ENCODE measurements around the gene CKLF.

Gene CKLF

DNA sequence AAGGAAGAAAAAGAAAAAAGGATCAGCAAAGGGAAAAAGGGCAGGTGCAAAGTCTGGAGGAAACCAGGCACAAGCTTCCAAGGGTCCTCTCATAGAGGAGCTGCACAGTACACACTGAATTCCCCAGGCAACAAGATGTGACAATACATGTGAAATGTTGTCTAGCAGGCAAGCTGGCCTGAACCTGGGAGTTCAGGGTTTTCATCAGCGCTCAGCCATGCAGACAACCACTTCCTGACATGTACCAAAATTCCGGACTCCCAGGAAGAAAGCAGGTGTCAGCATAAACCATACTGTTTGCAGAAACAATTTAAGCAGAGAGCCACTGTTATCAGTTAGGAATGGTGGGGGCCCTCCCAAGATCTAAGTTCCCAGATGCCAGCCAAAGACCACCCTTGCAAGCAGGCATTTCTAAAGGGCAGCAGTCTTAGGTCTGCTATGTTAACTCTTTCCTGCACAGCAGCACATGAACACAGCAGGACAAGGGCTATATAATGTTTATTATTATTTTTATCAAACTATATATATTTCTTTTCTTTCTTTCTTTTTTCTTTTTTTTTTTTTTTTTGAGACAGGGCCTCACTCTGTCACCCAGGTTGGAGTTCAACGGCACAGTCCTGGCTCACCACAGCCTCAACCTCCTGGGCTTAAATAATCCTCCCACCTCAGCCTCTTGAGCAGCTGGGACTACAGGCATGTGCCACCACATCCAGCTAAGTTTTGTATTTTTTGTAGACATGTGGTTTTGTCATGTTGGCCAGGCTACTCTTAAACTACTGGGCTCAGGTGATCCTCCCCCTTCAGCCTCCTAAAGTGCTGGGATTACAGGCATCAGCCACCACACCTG, 12.5 kb upstream of the CKLF start:
- DNase-seq = no peak
- Histone ChIP-seq H3K4me1 (no peaks in the 10 kb centered on the region), H3K9me3 (no peaks in the 10 kb centered on the region), H3K27me3 (no peaks in the 10 kb centered on the region), H3K36me3 (no peaks in the 10 kb centered on the region), H3K4me3 (ENCODE audit: low read depth, low read length) (no peak overlapping the region)
- TF ChIP-seq CTCF (IDR thresholded peaks at IDR 0.05; ENCODE audit: low read depth, low read length) = no peak

DNA sequence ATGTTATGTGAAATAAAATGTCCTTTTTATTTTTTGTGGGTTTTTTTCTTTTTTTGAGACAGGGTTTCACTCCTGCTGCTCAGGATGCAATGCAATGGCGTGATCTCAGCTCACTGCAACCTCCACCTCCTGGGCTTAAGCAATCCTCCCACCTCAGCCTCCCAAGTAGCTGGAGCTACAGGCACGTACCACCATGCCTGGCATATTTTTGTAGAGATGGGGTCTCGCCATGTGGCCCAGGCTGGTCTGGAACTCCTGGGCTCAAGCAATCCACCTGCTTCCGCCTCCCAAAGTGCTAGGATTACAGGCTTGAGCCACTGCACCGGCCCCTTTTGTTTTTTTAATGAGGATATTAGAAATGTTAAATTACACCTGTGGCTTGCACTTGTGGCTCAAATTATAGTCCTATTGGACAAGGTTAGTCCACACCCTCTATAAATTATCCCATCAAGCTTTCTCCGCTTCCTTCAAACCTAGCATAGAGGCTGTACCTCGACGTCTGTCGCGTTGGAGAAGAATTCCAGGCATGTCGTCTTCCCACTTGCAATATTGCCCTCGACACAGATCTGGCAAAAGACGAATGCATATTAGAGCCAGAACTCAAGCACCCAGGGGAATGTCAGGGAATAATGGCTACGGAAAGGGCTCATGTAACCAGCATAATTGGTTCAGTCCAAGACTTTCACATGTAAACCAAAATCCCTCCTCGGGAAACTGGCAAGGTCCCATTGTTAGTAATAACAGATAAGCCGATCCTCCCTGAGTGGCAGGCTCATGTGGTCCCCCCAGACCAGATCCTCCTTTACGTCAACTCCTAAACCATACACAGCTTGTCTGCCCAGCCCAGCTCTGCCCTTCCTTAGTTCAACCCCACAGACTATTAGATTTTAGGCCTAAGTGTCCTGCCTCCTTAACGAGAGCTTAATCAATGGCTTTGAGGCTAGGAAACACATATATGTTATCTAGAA, 10.7 kb upstream of the CKLF start:
- H3K9me3 ChIP-seq = no peaks in the 10 kb centered on the region
- no peaks in the 10 kb centered on the region for H3K27me3 ChIP-seq
- TF ChIP-seq CTCF (IDR thresholded peaks at IDR 0.05; ENCODE audit: low read depth, low read length) = no peak
- no peak overlapping the region for H3K4me3 ChIP-seq (ENCODE audit: low read depth, low read length)
- H3K36me3 ChIP-seq = no peaks in the 10 kb centered on the region
- DNase-seq = no peak
- H3K4me1 ChIP-seq = no peaks in the 10 kb centered on the region

DNA sequence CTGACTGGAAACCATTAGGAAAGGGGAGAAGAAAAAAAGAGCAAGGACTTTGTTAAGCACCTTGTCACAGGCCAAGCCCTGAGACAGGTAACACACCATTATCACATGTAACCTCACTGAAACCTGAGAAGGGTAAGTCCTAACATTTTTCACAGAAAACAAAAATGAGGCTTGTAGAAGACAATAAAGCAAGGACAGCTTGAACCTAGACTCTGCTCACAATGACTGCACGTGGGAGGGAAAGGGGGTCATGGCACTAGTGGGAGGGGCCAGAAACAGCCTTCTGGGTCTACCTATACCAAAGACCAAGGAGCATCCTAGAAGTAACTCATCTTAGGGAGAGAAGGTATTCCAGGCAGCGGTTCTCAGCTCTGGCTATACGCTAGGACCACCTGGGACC, 10.0 kb upstream of the CKLF start:
- H3K36me3 ChIP-seq = no peaks in the 10 kb centered on the region
- DNase-seq = no peak
- H3K9me3 ChIP-seq = no peaks in the 10 kb centered on the region
- H3K4me1 ChIP-seq = no peaks in the 10 kb centered on the region
- no peak for TF ChIP-seq CTCF (IDR thresholded peaks at IDR 0.05; ENCODE audit: low read depth, low read length)
- no peaks in the 10 kb centered on the region for H3K27me3 ChIP-seq
- no peak overlapping the region for H3K4me3 ChIP-seq (ENCODE audit: low read depth, low read length)

GRCh38 chr16:66543541-66543940, 8.8 kb upstream of the CKLF start:
- no peak for DNase-seq
- H3K4me3 ChIP-seq (ENCODE audit: low read depth, low read length) = no peak overlapping the region
- no peaks in the 10 kb centered on the region for H3K27me3 ChIP-seq
- no peaks in the 10 kb centered on the region for H3K9me3 ChIP-seq
- no peak for TF ChIP-seq CTCF (IDR thresholded peaks at IDR 0.05; ENCODE audit: low read depth, low read length)
- no peaks in the 10 kb centered on the region for H3K4me1 ChIP-seq
- H3K36me3 ChIP-seq = no peaks in the 10 kb centered on the region

DNA sequence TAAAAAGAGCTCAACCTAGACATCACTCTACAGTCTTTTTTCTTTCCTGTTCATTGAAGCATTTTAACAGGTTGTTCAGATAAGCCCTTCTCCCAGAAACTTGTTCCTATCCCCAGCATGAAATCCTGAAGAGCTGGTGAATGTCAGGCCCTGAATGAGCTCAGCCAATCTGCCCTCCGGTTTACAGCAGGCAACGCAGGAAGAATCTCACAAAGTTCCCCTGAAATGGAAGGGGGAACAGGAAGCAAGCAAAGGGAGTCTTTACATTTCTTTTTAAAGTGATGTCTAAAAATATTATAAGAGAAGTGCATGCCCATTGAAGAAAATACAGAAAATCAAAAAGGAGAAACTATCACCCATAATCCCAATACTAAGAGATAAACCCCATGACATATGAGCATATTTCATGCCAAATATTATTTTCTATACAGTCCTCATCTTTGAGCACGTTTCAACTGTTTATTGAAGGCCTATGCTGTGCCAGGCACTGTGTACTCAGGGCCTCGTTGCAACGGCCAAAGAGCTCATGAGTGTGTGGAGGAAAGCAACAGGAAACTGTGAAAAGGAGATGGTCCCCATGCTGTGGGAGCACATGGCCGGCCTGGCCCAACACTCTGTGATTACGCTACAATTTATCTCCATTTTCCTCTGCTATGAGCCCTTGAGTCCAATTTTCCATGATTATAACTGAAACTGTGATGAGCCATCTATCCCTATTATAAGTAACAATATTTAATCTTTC, 8.2 kb upstream of the CKLF start:
- Histone ChIP-seq H3K36me3 (no peaks in the 10 kb centered on the region), H3K9me3 (no peaks in the 10 kb centered on the region), H3K4me1 (no peaks in the 10 kb centered on the region; the same call in 1 of the 2 replicates), H3K27me3 (no peaks in the 10 kb centered on the region), H3K4me3 (ENCODE audit: low read depth, low read length) (no peak overlapping the region)
- no peak for TF ChIP-seq CTCF (IDR thresholded peaks at IDR 0.05; ENCODE audit: low read depth, low read length)
- DNase-seq = no peak

Measured in BE2C (cell line).